ENCODE data around the gene CCL2.

- no peak for TF ChIP-seq CTCF (IDR thresholded peaks at IDR 0.05; ENCODE audit: control extremely low read depth in 1 of 3, insufficient read depth in 1 of 3, low read depth in 1 of 3, low read length in 3 of 3)
- TF ChIP-seq POLR2A (IDR thresholded peaks at IDR 0.05; ENCODE audit: control extremely low read depth in 1 of 2, low read depth in 2 of 2, low read length in 2 of 2) = no peak
- TF ChIP-seq YY1 (IDR thresholded peaks at IDR 0.05; ENCODE audit: low read depth, low read length) = no peak
- TF ChIP-seq RAD21 (IDR thresholded peaks at IDR 0.05 in 1 of 2, conservative IDR thresholded peaks at IDR 0.05 in 1 of 2; ENCODE audit: low read depth in 2 of 2, low read length in 2 of 2) = no peak
- TF ChIP-seq EZH2 (IDR thresholded peaks at IDR 0.05; ENCODE audit: low read depth, low read length, severe bottlenecking) = no peak
- no peak for TF ChIP-seq POU5F1 (IDR thresholded peaks at IDR 0.05; ENCODE audit: low read depth, low read length)
Observed at GRCh38 chr17:34221411-34221810, 33.7 kb upstream of the CCL2 start.
